Measurements from ENCODE around the gene SH3RF3.

The SH3RF3 gene

DNA sequence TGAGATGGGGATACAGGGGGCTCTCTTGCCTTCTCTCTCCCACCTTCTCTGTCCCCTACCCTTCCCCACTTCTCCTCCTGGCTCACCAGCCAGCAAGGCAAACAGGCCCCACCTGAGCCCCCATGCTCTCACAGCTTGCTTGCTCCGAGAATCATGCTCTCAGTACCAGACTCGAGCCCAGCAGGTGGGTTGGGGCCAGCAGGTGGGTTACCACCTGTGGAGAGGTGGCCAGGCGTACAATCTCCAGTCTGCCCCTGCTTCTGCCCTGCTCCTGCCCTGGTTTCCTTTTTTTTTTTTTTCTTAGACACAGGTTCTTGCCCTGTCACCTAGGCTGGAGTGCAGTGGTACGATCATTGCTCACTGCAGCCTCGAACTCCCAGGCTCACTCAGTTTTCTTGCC, 214.5 kb downstream of the SH3RF3 start:
- DNase-seq (ENCODE audit: low read depth): no peak

DNA sequence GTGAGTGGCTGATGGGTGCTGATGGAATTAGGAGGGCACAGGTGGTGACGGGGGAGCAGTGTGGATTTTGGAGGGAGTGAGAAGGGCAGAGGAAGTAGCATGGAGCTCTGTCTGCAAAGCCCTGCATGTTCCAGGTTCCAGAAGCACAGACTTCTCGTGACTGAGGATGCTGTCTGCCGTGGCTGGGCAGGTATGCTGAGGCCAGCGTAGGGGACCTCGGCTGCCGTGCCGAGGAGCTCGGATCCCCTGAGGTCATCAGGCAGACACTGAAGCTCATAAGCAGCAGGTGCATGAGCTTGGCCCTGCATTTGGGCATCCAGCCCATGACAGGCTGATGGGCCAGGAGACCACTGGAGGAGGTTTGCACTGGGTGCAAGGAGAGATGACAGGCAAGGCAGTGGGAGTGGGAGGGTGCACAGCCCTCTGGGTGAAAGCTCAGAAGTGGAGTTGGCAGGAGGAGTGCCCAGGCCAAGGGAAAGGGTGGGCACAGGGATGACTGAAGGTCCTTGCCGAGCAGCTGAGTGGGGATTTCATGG, 215.3 kb downstream of the SH3RF3 start:
- TF ChIP-seq, protein P1, sequence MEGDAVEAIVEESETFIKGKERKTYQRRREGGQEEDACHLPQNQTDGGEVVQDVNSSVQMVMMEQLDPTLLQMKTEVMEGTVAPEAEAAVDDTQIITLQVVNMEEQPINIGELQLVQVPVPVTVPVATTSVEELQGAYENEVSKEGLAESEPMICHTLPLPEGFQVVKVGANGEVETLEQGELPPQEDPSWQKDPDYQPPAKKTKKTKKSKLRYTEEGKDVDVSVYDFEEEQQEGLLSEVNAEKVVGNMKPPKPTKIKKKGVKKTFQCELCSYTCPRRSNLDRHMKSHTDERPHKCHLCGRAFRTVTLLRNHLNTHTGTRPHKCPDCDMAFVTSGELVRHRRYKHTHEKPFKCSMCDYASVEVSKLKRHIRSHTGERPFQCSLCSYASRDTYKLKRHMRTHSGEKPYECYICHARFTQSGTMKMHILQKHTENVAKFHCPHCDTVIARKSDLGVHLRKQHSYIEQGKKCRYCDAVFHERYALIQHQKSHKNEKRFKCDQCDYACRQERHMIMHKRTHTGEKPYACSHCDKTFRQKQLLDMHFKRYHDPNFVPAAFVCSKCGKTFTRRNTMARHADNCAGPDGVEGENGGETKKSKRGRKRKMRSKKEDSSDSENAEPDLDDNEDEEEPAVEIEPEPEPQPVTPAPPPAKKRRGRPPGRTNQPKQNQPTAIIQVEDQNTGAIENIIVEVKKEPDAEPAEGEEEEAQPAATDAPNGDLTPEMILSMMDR (IDR thresholded peaks at IDR 0.05; ENCODE audit: control insufficient read depth, insufficient read depth, low read depth, low read length, missing control alignments): no peak

More for the DNA sequence above, 214.5 kb downstream of the SH3RF3 start:
- no peak overlapping the region for H3K4me3 ChIP-seq (ENCODE audit: control insufficient read depth, low read depth, low read length)
- TF ChIP-seq, protein P1 (IDR thresholded peaks at IDR 0.05; ENCODE audit: control insufficient read depth, insufficient read depth, low read depth, low read length, missing control alignments): no peak

DNA sequence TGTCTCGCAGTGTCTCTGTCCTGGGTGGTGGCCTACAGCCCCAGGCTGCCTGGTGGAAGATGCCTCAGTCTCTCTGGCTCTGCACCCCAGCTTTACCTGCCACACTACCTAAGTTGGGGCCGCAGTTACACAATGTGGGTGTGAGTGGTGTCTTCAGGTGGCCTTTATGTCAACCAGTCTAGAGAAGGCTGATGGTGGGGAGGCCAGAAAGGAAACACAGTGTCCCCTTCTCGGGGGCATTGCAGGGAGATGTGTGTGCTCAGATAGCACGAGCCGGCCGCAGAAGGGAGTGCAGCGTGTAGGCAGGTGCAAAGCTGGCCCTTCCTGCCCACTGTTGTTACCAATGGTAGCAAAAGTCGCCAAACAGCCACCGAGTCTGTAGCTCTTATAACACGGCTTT, 216.1 kb downstream of the SH3RF3 start:
- H3K4me3 ChIP-seq (ENCODE audit: control insufficient read depth, low read depth, low read length): no peak overlapping the region
- no peak for DNase-seq (ENCODE audit: low read depth)
- TF ChIP-seq, protein P1 (IDR thresholded peaks at IDR 0.05; ENCODE audit: control insufficient read depth, insufficient read depth, low read depth, low read length, missing control alignments): no peak

More for the DNA sequence above, 215.3 kb downstream of the SH3RF3 start:
- DNase-seq (ENCODE audit: low read depth): no peak
- H3K4me3 ChIP-seq (ENCODE audit: control insufficient read depth, low read depth, low read length): no peak overlapping the region

DNA sequence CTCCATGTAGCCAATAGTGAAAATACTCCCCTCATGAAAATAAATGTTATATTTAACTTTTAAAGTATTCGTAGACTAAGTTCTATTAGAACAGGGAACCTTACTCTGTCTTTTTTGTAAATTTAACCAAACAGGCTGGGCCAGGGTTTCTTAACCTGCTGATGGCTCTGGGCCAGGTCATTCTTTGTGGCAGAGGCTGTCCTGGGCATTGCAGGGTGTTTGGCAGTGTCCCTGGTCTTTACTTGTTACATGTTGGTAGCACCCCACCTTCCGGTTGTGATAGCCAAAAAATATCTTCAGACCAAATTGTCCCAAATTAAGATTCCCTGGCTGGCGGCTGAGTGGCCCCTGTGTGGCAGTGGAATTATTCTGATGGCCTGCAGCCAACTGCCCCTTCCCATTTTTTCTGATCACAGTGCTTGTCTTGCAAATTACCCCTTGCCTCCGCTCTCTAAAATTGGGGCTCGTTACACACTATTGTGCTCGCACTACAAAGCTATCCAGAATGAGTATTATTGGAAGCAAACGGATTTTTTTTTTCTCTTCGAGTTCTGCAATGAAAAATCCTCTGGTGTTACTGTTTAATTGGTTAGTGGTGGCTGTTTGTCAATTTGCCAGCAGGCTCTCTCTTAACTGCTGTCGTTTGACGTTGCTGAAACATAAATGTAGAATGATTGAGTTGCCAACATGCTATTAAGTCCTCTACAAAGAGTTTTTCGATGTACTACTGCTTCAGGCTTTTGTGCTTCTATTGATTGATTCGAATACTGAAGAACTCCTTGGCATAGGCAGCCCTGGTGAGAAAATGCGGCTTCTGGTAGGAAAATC, 216.9 kb downstream of the SH3RF3 start:
- TF ChIP-seq, protein P1 (IDR thresholded peaks at IDR 0.05; ENCODE audit: control insufficient read depth, insufficient read depth, low read depth, low read length, missing control alignments): no peak
- DNase-seq (ENCODE audit: low read depth): no peak
- no peak overlapping the region for H3K4me3 ChIP-seq (ENCODE audit: control insufficient read depth, low read depth, low read length)

DNA sequence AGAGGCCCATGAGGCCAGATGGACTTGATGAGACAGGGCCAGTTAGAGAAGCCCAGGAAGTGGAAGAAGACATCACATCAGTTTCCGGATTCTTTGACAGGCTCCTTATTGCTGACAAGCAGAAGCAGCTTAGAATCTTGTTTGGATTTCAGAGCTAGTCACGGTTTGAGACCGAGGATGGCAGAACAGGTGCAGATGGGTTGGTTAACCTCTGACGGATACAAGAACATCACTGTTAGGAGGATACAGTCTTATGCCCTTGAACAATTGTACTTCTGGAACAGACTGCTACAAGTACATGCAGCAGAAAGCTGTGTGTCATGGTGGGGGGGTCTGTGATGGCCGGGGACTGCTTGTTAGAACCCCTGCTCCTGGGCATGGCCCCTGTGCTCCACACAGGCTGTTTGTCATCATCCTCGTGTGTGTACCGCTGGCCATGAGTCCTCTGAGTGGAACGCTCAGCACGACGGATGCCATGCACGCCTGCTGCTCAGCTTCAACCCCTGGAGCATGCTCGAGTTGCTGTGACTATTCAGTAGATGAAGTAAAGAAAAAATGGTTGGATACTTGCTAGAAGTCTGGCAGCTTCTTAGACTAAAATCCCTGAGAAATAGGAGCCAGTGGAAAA, 217.7 kb downstream of the SH3RF3 start:
- DNase-seq (ENCODE audit: low read depth): no peak
- TF ChIP-seq, protein P1 (IDR thresholded peaks at IDR 0.05; ENCODE audit: control insufficient read depth, insufficient read depth, low read depth, low read length, missing control alignments): no peak

DNA sequence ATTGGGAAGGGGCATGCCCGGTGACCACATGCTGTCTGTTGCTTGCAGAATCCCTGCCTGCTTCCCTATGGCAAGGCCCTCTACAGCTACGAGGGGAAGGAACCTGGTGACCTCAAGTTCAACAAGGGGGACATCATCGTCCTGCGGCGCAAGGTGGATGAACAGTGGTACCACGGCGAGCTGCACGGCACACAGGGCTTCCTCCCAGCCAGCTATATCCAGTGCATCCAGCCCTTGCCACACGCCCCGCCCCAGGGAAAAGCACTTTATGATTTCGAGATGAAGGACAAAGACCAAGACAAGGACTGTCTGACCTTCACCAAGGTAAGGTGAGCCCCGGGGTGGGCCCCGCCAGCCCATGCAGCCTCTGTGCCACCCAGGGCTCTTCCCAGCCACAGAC, 218.6 kb downstream of the SH3RF3 start:
- no peak for DNase-seq (ENCODE audit: low read depth)
- TF ChIP-seq, protein P1 (IDR thresholded peaks at IDR 0.05; ENCODE audit: control insufficient read depth, insufficient read depth, low read depth, low read length, missing control alignments): no peak
- H3K4me3 ChIP-seq (ENCODE audit: control insufficient read depth, low read depth, low read length): no peak overlapping the region

More for the DNA sequence above, 217.7 kb downstream of the SH3RF3 start:
- H3K4me3 ChIP-seq (ENCODE audit: control insufficient read depth, low read depth, low read length): no peak overlapping the region
